HG03354 (cell line): ENCODE data around the gene SLC44A3.

Experiments
- ATAC-seq: cut with Tn5 transposase; IDR thresholded peaks from one replicate; pipeline ENCODE4 v1.9.1; 2021; ENCODE audit warnings: mild to moderate bottlenecking; ENCODE audit not compliant: unreplicated experiment, poor library complexity, severe bottlenecking

SLC44A3 gene

GRCh38 chr1:94819945-94820746 is at the start of gene SLC44A3:
TSS of gene SLC44A3 (plus strand) at chr1:94820357. CDS start at chr1:94820452, 95 bp downstream.
- no peak for ATAC-seq

GRCh38 chr1:94772230-94772641 is 47.9 kb upstream of the SLC44A3 start:
- no peak for ATAC-seq

- no peak for ATAC-seq
Observed at GRCh38 chr1:94772845-94773244, 47.3 kb upstream of the SLC44A3 start.

GRCh38 chr1:94773296-94773809 is 46.8 kb upstream of the SLC44A3 start:
- no peak for ATAC-seq

GRCh38 chr1:94773931-94774422 is 46.2 kb upstream of the SLC44A3 start:
- ATAC-seq: no peak

- ATAC-seq: no peak
Observed at GRCh38 chr1:94776474-94776873, 43.7 kb upstream of the SLC44A3 start.

- ATAC-seq: no peak
Observed at GRCh38 chr1:94777281-94777680, 42.9 kb upstream of the SLC44A3 start.

GRCh38 chr1:94778808-94779207 is 41.3 kb upstream of the SLC44A3 start:
- ATAC-seq: no peak

- ATAC-seq: no peak
Observed at GRCh38 chr1:94783342-94784189, 36.6 kb upstream of the SLC44A3 start.

GRCh38 chr1:94784190-94784515 is 36.0 kb upstream of the SLC44A3 start:
- no peak for ATAC-seq

GRCh38 chr1:94787691-94788090 is 32.5 kb upstream of the SLC44A3 start:
- ATAC-seq: no peak

GRCh38 chr1:94790246-94790645 is 29.9 kb upstream of the SLC44A3 start:
- ATAC-seq: no peak

- no peak for ATAC-seq
Observed at GRCh38 chr1:94790670-94791069, 29.5 kb upstream of the SLC44A3 start.

- peak; percentile 91 for ATAC-seq
Observed at GRCh38 chr1:94792473-94793295, 27.5 kb upstream of the SLC44A3 start.

GRCh38 chr1:94793296-94793656 is 26.9 kb upstream of the SLC44A3 start:
- ATAC-seq: no peak

- ATAC-seq: peak; percentile 68
Observed at GRCh38 chr1:94795434-94795833, 24.7 kb upstream of the SLC44A3 start.

GRCh38 chr1:94796266-94796665 is 23.9 kb upstream of the SLC44A3 start:
- ATAC-seq: no peak

GRCh38 chr1:94797291-94797690 is 22.9 kb upstream of the SLC44A3 start:
- ATAC-seq: no peak

- no peak for ATAC-seq
Observed at GRCh38 chr1:94798054-94798453, 22.1 kb upstream of the SLC44A3 start.

- no peak for ATAC-seq
Observed at GRCh38 chr1:94798462-94798861, 21.7 kb upstream of the SLC44A3 start.
